GM23338 (cell line): ENCODE measurements around the gene UHRF1.

Experiments used
- CREB1 ChIP-seq: fragments of 250-450 bp; sonication (Bioruptor Pico); IDR thresholded peaks from 2 replicates; pipeline ENCODE4 v1.5.0; 2020; ENCODE audit warnings: low read depth, mild to moderate bottlenecking, moderate library complexity
- EZH2 ChIP-seq: fragments of 200-600 bp; sonication (generic); IDR thresholded peaks from one replicate; pipeline ENCODE4 v1.8.0; 2017; ENCODE audit warnings: antibody characterized with exemption, mild to moderate bottlenecking, low read depth; ENCODE audit not compliant: unreplicated experiment
- EZH2phosphoT487 ChIP-seq: fragments of 200-600 bp; sonication (generic); IDR thresholded peaks from one replicate; pipeline ENCODE4 v1.8.1; 2018; ENCODE audit warnings: antibody characterized with exemption; ENCODE audit not compliant: unreplicated experiment
- JUNB ChIP-seq: IDR thresholded peaks from one replicate; pipeline ENCODE4 v1.6.1; 2016; ENCODE audit warnings: antibody characterized with exemption; ENCODE audit not compliant: unreplicated experiment
- NANOG ChIP-seq: IDR thresholded peaks from 2 replicates; pipeline ENCODE4 v1.6.1; 2016; ENCODE audit warnings: antibody characterized with exemption, borderline replicate concordance
- POLR2AphosphoS5 ChIP-seq: IDR thresholded peaks from 2 replicates; pipeline ENCODE4 v1.6.1; 2016; ENCODE audit warnings: antibody characterized with exemption, low read depth
- STAT1 ChIP-seq: IDR thresholded peaks from one replicate; pipeline ENCODE4 v1.6.1; 2016; ENCODE audit warnings: antibody characterized with exemption; ENCODE audit not compliant: unreplicated experiment
- ZNF114 ChIP-seq: fragments of 250-450 bp; sonication (Bioruptor Pico); IDR thresholded peaks from 2 replicates; pipeline ENCODE4 v1.5.0; 2020; ENCODE audit warnings: mild to moderate bottlenecking, moderate library complexity
- TF ChIP-seq, protein P1 (sequence below), 2 experiments: fragments of 200-600 bp in 1 of 2; sonication (generic) in 1 of 2; conservative IDR thresholded peaks; 2 replicates each; pipeline versions ENCODE4 v1.5.1 to v1.6.1; 2016 to 2017; ENCODE audit warnings: antibody characterized with exemption in 2 of 2, low read depth in 2 of 2, mild to moderate bottlenecking in 2 of 2, moderate library complexity in 1 of 2
- TF ChIP-seq, protein P2 (sequence below): IDR thresholded peaks from one replicate; pipeline ENCODE4 v1.6.1; 2018; ENCODE audit warnings: antibody characterized with exemption; ENCODE audit not compliant: unreplicated experiment
- TF ChIP-seq, protein P3 (sequence below): fragments of 250-450 bp; sonication (Bioruptor Pico); IDR thresholded peaks from 2 replicates; pipeline ENCODE4 v1.5.0; 2020; ENCODE audit warnings: mild to moderate bottlenecking, moderate library complexity

DNA sequence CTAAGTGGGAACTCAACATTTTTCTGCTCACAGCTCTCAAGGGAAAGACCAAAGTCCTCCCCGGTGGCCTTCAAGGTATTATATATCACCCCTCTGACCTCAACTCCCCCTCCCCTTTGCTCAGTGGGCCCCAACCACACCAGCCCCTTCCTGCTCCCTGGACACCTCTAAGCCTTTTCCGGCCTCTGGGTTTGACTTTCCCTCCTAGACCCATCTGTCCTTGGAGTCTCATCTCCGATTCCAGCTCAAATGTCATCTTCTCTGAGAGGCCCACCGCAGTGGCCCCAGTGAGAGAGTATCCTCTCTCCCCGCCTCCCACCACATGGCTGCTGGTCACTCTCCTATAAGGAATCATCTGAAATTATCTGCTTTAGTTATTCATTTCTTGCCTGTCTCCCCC, 941 bp upstream of the UHRF1 start:
- TF ChIP-seq EZH2phosphoT487 (no peak), EZH2 (no peak), POLR2AphosphoS5 (no peak), ZNF114 (CRISPR knock-in tag) (no peak), CREB1 (CRISPR knock-in tag) (no peak), NANOG (no peak), JUNB (no peak), STAT1 (no peak)
- TF ChIP-seq, protein P1, sequence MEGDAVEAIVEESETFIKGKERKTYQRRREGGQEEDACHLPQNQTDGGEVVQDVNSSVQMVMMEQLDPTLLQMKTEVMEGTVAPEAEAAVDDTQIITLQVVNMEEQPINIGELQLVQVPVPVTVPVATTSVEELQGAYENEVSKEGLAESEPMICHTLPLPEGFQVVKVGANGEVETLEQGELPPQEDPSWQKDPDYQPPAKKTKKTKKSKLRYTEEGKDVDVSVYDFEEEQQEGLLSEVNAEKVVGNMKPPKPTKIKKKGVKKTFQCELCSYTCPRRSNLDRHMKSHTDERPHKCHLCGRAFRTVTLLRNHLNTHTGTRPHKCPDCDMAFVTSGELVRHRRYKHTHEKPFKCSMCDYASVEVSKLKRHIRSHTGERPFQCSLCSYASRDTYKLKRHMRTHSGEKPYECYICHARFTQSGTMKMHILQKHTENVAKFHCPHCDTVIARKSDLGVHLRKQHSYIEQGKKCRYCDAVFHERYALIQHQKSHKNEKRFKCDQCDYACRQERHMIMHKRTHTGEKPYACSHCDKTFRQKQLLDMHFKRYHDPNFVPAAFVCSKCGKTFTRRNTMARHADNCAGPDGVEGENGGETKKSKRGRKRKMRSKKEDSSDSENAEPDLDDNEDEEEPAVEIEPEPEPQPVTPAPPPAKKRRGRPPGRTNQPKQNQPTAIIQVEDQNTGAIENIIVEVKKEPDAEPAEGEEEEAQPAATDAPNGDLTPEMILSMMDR (conservative IDR thresholded peaks at IDR 0.05; ENCODE audit: low read depth in 2 of 2), result no peak
- TF ChIP-seq, protein P2, sequence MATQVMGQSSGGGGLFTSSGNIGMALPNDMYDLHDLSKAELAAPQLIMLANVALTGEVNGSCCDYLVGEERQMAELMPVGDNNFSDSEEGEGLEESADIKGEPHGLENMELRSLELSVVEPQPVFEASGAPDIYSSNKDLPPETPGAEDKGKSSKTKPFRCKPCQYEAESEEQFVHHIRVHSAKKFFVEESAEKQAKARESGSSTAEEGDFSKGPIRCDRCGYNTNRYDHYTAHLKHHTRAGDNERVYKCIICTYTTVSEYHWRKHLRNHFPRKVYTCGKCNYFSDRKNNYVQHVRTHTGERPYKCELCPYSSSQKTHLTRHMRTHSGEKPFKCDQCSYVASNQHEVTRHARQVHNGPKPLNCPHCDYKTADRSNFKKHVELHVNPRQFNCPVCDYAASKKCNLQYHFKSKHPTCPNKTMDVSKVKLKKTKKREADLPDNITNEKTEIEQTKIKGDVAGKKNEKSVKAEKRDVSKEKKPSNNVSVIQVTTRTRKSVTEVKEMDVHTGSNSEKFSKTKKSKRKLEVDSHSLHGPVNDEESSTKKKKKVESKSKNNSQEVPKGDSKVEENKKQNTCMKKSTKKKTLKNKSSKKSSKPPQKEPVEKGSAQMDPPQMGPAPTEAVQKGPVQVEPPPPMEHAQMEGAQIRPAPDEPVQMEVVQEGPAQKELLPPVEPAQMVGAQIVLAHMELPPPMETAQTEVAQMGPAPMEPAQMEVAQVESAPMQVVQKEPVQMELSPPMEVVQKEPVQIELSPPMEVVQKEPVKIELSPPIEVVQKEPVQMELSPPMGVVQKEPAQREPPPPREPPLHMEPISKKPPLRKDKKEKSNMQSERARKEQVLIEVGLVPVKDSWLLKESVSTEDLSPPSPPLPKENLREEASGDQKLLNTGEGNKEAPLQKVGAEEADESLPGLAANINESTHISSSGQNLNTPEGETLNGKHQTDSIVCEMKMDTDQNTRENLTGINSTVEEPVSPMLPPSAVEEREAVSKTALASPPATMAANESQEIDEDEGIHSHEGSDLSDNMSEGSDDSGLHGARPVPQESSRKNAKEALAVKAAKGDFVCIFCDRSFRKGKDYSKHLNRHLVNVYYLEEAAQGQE, result no peak
- TF ChIP-seq, protein P3, sequence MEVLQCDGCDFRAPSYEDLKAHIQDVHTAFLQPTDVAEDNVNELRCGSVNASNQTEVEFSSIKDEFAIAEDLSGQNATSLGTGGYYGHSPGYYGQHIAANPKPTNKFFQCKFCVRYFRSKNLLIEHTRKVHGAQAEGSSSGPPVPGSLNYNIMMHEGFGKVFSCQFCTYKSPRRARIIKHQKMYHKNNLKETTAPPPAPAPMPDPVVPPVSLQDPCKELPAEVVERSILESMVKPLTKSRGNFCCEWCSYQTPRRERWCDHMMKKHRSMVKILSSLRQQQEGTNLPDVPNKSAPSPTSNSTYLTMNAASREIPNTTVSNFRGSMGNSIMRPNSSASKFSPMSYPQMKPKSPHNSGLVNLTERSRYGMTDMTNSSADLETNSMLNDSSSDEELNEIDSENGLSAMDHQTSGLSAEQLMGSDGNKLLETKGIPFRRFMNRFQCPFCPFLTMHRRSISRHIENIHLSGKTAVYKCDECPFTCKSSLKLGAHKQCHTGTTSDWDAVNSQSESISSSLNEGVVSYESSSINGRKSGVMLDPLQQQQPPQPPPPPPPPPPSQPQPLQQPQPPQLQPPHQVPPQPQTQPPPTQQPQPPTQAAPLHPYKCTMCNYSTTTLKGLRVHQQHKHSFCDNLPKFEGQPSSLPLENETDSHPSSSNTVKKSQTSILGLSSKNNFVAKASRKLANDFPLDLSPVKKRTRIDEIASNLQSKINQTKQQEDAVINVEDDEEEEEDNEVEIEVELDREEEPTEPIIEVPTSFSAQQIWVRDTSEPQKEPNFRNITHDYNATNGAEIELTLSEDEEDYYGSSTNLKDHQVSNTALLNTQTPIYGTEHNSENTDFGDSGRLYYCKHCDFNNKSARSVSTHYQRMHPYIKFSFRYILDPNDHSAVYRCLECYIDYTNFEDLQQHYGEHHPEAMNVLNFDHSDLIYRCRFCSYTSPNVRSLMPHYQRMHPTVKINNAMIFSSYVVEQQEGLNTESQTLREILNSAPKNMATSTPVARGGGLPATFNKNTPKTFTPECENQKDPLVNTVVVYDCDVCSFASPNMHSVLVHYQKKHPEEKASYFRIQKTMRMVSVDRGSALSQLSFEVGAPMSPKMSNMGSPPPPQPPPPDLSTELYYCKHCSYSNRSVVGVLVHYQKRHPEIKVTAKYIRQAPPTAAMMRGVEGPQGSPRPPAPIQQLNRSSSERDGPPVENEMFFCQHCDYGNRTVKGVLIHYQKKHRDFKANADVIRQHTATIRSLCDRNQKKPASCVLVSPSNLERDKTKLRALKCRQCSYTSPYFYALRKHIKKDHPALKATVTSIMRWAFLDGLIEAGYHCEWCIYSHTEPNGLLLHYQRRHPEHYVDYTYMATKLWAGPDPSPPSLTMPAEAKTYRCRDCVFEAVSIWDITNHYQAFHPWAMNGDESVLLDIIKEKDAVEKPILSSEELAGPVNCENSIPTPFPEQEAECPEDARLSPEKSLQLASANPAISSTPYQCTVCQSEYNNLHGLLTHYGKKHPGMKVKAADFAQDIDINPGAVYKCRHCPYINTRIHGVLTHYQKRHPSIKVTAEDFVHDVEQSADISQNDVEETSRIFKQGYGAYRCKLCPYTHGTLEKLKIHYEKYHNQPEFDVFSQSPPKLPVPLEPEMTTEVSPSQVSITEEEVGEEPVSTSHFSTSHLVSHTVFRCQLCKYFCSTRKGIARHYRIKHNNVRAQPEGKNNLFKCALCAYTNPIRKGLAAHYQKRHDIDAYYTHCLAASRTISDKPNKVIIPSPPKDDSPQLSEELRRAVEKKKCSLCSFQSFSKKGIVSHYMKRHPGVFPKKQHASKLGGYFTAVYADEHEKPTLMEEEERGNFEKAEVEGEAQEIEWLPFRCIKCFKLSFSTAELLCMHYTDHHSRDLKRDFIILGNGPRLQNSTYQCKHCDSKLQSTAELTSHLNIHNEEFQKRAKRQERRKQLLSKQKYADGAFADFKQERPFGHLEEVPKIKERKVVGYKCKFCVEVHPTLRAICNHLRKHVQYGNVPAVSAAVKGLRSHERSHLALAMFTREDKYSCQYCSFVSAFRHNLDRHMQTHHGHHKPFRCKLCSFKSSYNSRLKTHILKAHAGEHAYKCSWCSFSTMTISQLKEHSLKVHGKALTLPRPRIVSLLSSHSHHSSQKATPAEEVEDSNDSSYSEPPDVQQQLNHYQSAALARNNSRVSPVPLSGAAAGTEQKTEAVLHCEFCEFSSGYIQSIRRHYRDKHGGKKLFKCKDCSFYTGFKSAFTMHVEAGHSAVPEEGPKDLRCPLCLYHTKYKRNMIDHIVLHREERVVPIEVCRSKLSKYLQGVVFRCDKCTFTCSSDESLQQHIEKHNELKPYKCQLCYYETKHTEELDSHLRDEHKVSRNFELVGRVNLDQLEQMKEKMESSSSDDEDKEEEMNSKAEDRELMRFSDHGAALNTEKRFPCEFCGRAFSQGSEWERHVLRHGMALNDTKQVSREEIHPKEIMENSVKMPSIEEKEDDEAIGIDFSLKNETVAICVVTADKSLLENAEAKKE (CRISPR knock-in tag), result no peak
